ENCODE results near the gene ACSF3. TPM values are rescaled to one million over a fixed set of nuclear protein-coding genes. Genes with fewer than 3 reads are reported as not detected.

The ACSF3 gene
- total RNA-seq, 1 experiment from 2014 or later: 54.9 TPM

- no peak overlapping the region for H3K27ac Mint-ChIP-seq (ENCODE audit: unreplicated experiment)
- peaks cover 94% of the 10 kb centered on the region for H3K27me3 Mint-ChIP-seq (ENCODE audit: unreplicated experiment)
- no peak overlapping the region for H3K4me3 Mint-ChIP-seq (ENCODE audit: low read depth, unreplicated experiment)
- intact Hi-C loops (cut with micrococcal nuclease; ENCODE audit: unreplicated experiment): no loop called here
- H3K4me1 Mint-ChIP-seq (ENCODE audit: low read depth, unreplicated experiment): peaks cover 10% of the 10 kb centered on the region
- BruUV-seq (replicated peaks): no TSS peak
- peaks cover 26% of the 10 kb centered on the region for H3K36me3 Mint-ChIP-seq (ENCODE audit: insufficient read depth, unreplicated experiment)
- no peaks in the 10 kb centered on the region for H3K9me3 Mint-ChIP-seq (ENCODE audit: low read depth, unreplicated experiment)
- no peak for DNase-seq
- no peak for TF ChIP-seq CTCF (IDR thresholded peaks at IDR 0.05; ENCODE audit: unreplicated experiment)
- CTCF ChIA-PET: no interaction called here
These were observed 35.9 kb upstream of the ACSF3 start for GRCh38 chr16:89057738-89058137.

DNA sequence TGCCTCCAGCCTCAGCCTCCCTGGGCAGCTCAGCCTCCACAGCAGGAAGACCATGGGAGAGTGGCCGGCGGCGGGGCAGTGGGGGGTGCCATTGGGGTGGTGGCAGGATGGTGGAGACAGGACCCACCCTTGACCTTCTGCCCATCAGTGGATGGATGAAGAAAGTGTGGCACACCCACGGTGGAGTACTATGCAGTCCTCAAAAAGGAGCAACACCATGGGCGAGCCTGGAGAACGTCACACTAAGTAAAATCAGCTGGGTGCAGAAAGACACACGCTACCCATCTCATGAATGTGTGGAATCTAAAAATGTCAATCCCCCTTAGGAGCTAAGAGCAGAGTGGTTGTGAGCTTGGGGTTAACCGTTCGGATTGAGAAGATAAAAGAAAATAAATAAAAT, 34.8 kb upstream of the ACSF3 start:
- H3K27ac Mint-ChIP-seq (ENCODE audit: unreplicated experiment): no peak overlapping the region
- DNase-seq: no peak
- CTCF ChIA-PET: no interaction called here
- H3K9me3 Mint-ChIP-seq (ENCODE audit: low read depth, unreplicated experiment): no peaks in the 10 kb centered on the region
- no TSS peak for BruUV-seq (replicated peaks)
- peaks cover 88% of the 10 kb centered on the region for H3K27me3 Mint-ChIP-seq (ENCODE audit: unreplicated experiment)
- H3K36me3 Mint-ChIP-seq (ENCODE audit: insufficient read depth, unreplicated experiment): peaks cover 15% of the 10 kb centered on the region
- H3K4me3 Mint-ChIP-seq (ENCODE audit: low read depth, unreplicated experiment): no peak overlapping the region
- peaks cover 2% of the 10 kb centered on the region for H3K4me1 Mint-ChIP-seq (ENCODE audit: low read depth, unreplicated experiment)
- TF ChIP-seq CTCF (IDR thresholded peaks at IDR 0.05; ENCODE audit: unreplicated experiment): no peak
- intact Hi-C loops (cut with micrococcal nuclease; ENCODE audit: unreplicated experiment): no loop called here

GRCh38 chr16:89060207-89060794, 33.4 kb upstream of the ACSF3 start:
- TF ChIP-seq CTCF (IDR thresholded peaks at IDR 0.05; ENCODE audit: unreplicated experiment): no peak
- H3K36me3 Mint-ChIP-seq (ENCODE audit: insufficient read depth, unreplicated experiment): peaks cover 11% of the 10 kb centered on the region
- CTCF ChIA-PET: no interaction called here
- peaks cover 76% of the 10 kb centered on the region for H3K27me3 Mint-ChIP-seq (ENCODE audit: unreplicated experiment)
- BruUV-seq (replicated peaks): no TSS peak
- no peak overlapping the region for H3K27ac Mint-ChIP-seq (ENCODE audit: unreplicated experiment)
- H3K9me3 Mint-ChIP-seq (ENCODE audit: low read depth, unreplicated experiment): no peaks in the 10 kb centered on the region
- no peaks in the 10 kb centered on the region for H3K4me1 Mint-ChIP-seq (ENCODE audit: low read depth, unreplicated experiment)
- intact Hi-C loops (cut with micrococcal nuclease; ENCODE audit: unreplicated experiment): no loop called here
- no peak for DNase-seq
- no peak overlapping the region for H3K4me3 Mint-ChIP-seq (ENCODE audit: low read depth, unreplicated experiment)

- intact Hi-C loops (cut with micrococcal nuclease; ENCODE audit: unreplicated experiment): no loop called here
- no peak overlapping the region for H3K4me3 Mint-ChIP-seq (ENCODE audit: low read depth, unreplicated experiment)
- CTCF ChIA-PET: interaction anchor here (1.8 kb wide), 1 partner anchor 8 kb away, joined by 5 read pairs; no protein-coding TSS in a partner anchor
- no peak overlapping the region for H3K27ac Mint-ChIP-seq (ENCODE audit: unreplicated experiment)
- no peak for TF ChIP-seq CTCF (IDR thresholded peaks at IDR 0.05; ENCODE audit: unreplicated experiment)
- DNase-seq: no peak
- H3K27me3 Mint-ChIP-seq (ENCODE audit: unreplicated experiment): peaks cover 68% of the 10 kb centered on the region
- H3K9me3 Mint-ChIP-seq (ENCODE audit: low read depth, unreplicated experiment): no peaks in the 10 kb centered on the region
- no TSS peak for BruUV-seq (replicated peaks)
- no peaks in the 10 kb centered on the region for H3K4me1 Mint-ChIP-seq (ENCODE audit: low read depth, unreplicated experiment)
- peaks cover 11% of the 10 kb centered on the region for H3K36me3 Mint-ChIP-seq (ENCODE audit: insufficient read depth, unreplicated experiment)
These were observed 32.6 kb upstream of the ACSF3 start for GRCh38 chr16:89061086-89061485.

Measured in Calu3 (cell line).